Measurements from ENCODE around the gene ABCC12.

DNA sequence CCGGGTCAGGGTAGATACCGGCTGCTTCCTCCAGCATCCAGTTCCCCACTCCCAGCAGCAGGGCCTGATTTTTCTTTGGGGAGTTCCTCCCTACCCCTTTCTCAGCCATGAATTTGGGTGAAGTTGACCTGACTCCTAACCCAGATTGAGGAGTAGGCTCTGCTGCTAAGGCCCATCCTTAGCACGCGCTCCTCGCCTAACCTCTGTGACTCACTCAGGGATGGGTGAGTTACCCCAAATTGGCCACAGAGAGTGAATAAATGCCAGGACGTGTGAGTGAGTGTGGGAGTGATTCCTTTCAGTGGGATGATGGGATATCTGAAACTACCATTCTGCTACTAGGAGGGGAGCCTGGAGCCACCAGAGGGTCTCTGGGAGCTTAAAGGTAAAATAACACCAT is 28.9 kb upstream of the ABCC12 start:
- TF ChIP-seq, protein P1, sequence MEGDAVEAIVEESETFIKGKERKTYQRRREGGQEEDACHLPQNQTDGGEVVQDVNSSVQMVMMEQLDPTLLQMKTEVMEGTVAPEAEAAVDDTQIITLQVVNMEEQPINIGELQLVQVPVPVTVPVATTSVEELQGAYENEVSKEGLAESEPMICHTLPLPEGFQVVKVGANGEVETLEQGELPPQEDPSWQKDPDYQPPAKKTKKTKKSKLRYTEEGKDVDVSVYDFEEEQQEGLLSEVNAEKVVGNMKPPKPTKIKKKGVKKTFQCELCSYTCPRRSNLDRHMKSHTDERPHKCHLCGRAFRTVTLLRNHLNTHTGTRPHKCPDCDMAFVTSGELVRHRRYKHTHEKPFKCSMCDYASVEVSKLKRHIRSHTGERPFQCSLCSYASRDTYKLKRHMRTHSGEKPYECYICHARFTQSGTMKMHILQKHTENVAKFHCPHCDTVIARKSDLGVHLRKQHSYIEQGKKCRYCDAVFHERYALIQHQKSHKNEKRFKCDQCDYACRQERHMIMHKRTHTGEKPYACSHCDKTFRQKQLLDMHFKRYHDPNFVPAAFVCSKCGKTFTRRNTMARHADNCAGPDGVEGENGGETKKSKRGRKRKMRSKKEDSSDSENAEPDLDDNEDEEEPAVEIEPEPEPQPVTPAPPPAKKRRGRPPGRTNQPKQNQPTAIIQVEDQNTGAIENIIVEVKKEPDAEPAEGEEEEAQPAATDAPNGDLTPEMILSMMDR (conservative IDR thresholded peaks at IDR 0.05; ENCODE audit: low read length): no peak
- TF ChIP-seq EZH2phosphoT487 (IDR thresholded peaks at IDR 0.05; ENCODE audit: borderline replicate concordance): no peak

Measured in Loucy (cell line).